Measurements from ENCODE around the gene MLF2. TPM values are rescaled to one million over a fixed set of nuclear protein-coding genes. Genes with fewer than 3 reads are reported as not detected.

The MLF2 gene
- total and polyA plus RNA-seq, 2 of the 13 experiments (the other 11 are each of a cell fraction or from before 2014, with no cell fraction given): 88.1 to 167 TPM

GRCh38 chr12:6752921-6753771, at the start of gene MLF2 (continued):
- TF ChIP-seq ZFP62 (CRISPR knock-in tag; IDR thresholded peaks at IDR 0.05): no peak
- peak; percentile 45; the same call in 1 of the 2 replicates for TF ChIP-seq TEF (CRISPR knock-in tag; IDR thresholded peaks at IDR 0.05)
- 0 out of 2 replicates have a peak, but pooled peaks have one; percentile 31 for TF ChIP-seq RCOR2 (CRISPR knock-in tag; IDR thresholded peaks at IDR 0.05)
- TF ChIP-seq ZNF180 (CRISPR knock-in tag; IDR thresholded peaks at IDR 0.05; ENCODE audit: borderline replicate concordance, low read depth): no peak
- peak; percentile 82; the same call in 1 of the 2 replicates for TF ChIP-seq THAP7 (CRISPR knock-in tag; IDR thresholded peaks at IDR 0.05)
- TF ChIP-seq MLXIP (CRISPR knock-in tag; IDR thresholded peaks at IDR 0.05; ENCODE audit: borderline replicate concordance): no peak
- 0 out of 2 replicates have a peak, but pooled peaks have one; percentile 43 for TF ChIP-seq ONECUT2 (CRISPR knock-in tag; IDR thresholded peaks at IDR 0.05)
- TF ChIP-seq KMT2B (CRISPR knock-in tag; IDR thresholded peaks at IDR 0.05): peak; percentile 66
- peak; percentile 19; the same call in 1 of the 2 replicates for TF ChIP-seq ZNF710 (CRISPR knock-in tag; IDR thresholded peaks at IDR 0.05; ENCODE audit: borderline replicate concordance)
- TF ChIP-seq ZFP37 (CRISPR knock-in tag; IDR thresholded peaks at IDR 0.05; ENCODE audit: borderline replicate concordance): no peak
- TF ChIP-seq ZNF670 (CRISPR knock-in tag; IDR thresholded peaks at IDR 0.05; ENCODE audit: borderline replicate concordance): 0 out of 2 replicates have a peak, but pooled peaks have one; percentile 74
- no peak for TF ChIP-seq SP1 (IDR thresholded peaks at IDR 0.05)
- TF ChIP-seq SP1 (CRISPR knock-in tag; IDR thresholded peaks at IDR 0.05): peak; percentile 82
- no peak; the same call in 1 of the 2 replicates for TF ChIP-seq ZNF740 (CRISPR knock-in tag; IDR thresholded peaks at IDR 0.05)
- no peak for TF ChIP-seq PAX8 (CRISPR knock-in tag; IDR thresholded peaks at IDR 0.05; ENCODE audit: borderline replicate concordance)
- TF ChIP-seq JUN (CRISPR knock-in tag; IDR thresholded peaks at IDR 0.05): peak; percentile 47; the same call in 1 of the 2 replicates
- peak; percentile 83 for TF ChIP-seq AHR (CRISPR knock-in tag; IDR thresholded peaks at IDR 0.05)
- no peak for TF ChIP-seq RFX3 (CRISPR knock-in tag; IDR thresholded peaks at IDR 0.05)
- no peak for TF ChIP-seq ZNF550 (CRISPR knock-in tag; IDR thresholded peaks at IDR 0.05; ENCODE audit: borderline replicate concordance)
- TF ChIP-seq JDP2 (CRISPR knock-in tag; IDR thresholded peaks at IDR 0.05; ENCODE audit: borderline replicate concordance): no peak
- no peak; the same call in 1 of the 2 replicates for TF ChIP-seq ZNF878 (CRISPR knock-in tag; IDR thresholded peaks at IDR 0.05)
- no peak; the same call in 1 of the 2 replicates for TF ChIP-seq ZNF12 (CRISPR knock-in tag; IDR thresholded peaks at IDR 0.05)
